ENCODE results near the gene ARL16. TPM values are rescaled to one million over a fixed set of nuclear protein-coding genes. Genes with fewer than 3 reads are reported as not detected.
A peak's percentile ranks its signal among the peaks of the same experiment; 100 is the strongest.

Gene ARL16
- total and polyA plus RNA-seq, 2 of the 8 experiments (the other 6 are each of a cell fraction or from before 2014, with no cell fraction given), result 37.0 to 60.8 TPM

GRCh38 chr17:81720267-81721071 lies 36.9 kb upstream of the ARL16 start:
- Histone ChIP-seq H3K9ac (replicated peaks in 1 of 4; ENCODE audit: extremely low read depth in 1 of 4, low read depth in 3 of 4, low read length in 3 of 4) (no peak overlapping the region), H4K20me1 (replicated peaks in 1 of 2; ENCODE audit: control insufficient read depth in 1 of 2, insufficient read depth in 2 of 2, low read length in 2 of 2) (no peaks in the 10 kb centered on the region), H2AFZ (ENCODE audit: low read length) (no peak overlapping the region), H3K4me2 (ENCODE audit: insufficient read depth in 1 of 2, low read depth in 2 of 2, low read length in 2 of 2) (no peak overlapping the region), H3K14ac (ENCODE audit: insufficient read length) (no peak overlapping the region), H3K9me3 (ENCODE audit: insufficient read depth in 2 of 2, low read depth in 1 of 2, low read length in 1 of 2) (no peaks in the 10 kb centered on the region), H2BK5ac (ENCODE audit: low read depth, low read length) (no peak overlapping the region), H2BK20ac (ENCODE audit: low read length) (no peak overlapping the region), H3K56ac (replicated peaks; ENCODE audit: insufficient read length, low read depth, low read length) (no peak overlapping the region), H3K18ac (ENCODE audit: extremely low read depth, low read length) (no peak overlapping the region), H4K91ac (replicated peaks; ENCODE audit: insufficient read length, low read length) (no peak overlapping the region), H3K27me3 (replicated peaks in 1 of 4; ENCODE audit: control insufficient read depth in 3 of 4, extremely low read depth in 1 of 4, insufficient read depth in 3 of 4, low read length in 3 of 4) (no peaks in the 10 kb centered on the region), H2BK15ac (ENCODE audit: low read length) (no peak overlapping the region), H3K4ac (replicated peaks; ENCODE audit: insufficient read length, low read depth, low read length) (no peak overlapping the region), H3K79me1 (ENCODE audit: low read depth, low read length) (no peaks in the 10 kb centered on the region; the same call in 1 of the 2 replicates), H3K36me3 (ENCODE audit: control insufficient read depth in 2 of 4, insufficient read depth in 4 of 4, low read length in 3 of 4) (peaks cover 0 to 6% (median 0%) of the 10 kb centered on the region in 4 experiments; a peak in 2 of 8 replicates), H2AK5ac (ENCODE audit: low read depth, low read length) (no peak overlapping the region), H3K23me2 (ENCODE audit: low read depth, low read length) (no peaks in the 10 kb centered on the region), H4K5ac (ENCODE audit: insufficient read length, low read depth, low read length) (no peak overlapping the region), H3K4me3 (ENCODE audit: extremely low read depth in 1 of 4, insufficient read depth in 2 of 4, low read depth in 3 of 4, low read length in 4 of 4) (no peak overlapping the region), H2BK120ac (replicated peaks; ENCODE audit: low read depth, low read length) (no peak overlapping the region), H3K27ac (ENCODE audit: low read depth, low read length) (no peak overlapping the region), H4K8ac (ENCODE audit: extremely low read depth, insufficient read depth, low read length) (no peak overlapping the region), H3K4me1 (replicated peaks in 1 of 4; ENCODE audit: control insufficient read depth in 3 of 4, insufficient read depth in 4 of 4, low read length in 3 of 4) (peaks cover 0 to 10% (median 3%) of the 10 kb centered on the region in 4 experiments; a peak in 5 of 7 replicates), H3K79me2 (ENCODE audit: control insufficient read depth in 1 of 2, insufficient read depth in 2 of 2, low read length in 2 of 2) (no peaks in the 10 kb centered on the region), H3K23ac (ENCODE audit: insufficient read length) (no peak overlapping the region), H2BK12ac (ENCODE audit: low read depth, low read length) (0 out of 2 replicates have a peak overlapping the region, but pooled peaks have one; percentile 17)
- no peak for TF ChIP-seq BCL11A (IDR thresholded peaks at IDR 0.05; ENCODE audit: low read depth in 2 of 2, low read length in 2 of 2)
- POLR2A ChIA-PET (ENCODE audit: partially characterized antibody), result interaction anchor here (0.7 to 25.9 kb wide), 6 partner anchors 12 to 149 kb away, joined by 3 to 348 read pairs (median 6); partner anchors contain the start of genes MRPL12 and SLC25A10
- DNase-seq (ENCODE audit: low read depth in 1 of 2, low spot score in 2 of 2), result no peak
- CTCF ChIA-PET (ENCODE audit: partially characterized antibody), result interaction anchor here (0.6 to 3.6 kb wide), 8 partner anchors 10 to 149 kb away, joined by 3 to 14 read pairs (median 4); no protein-coding TSS in a partner anchor
- FAIRE-seq, result no peak
- 90% methylated on average over 33 of the region's 33 CpGs; no CpG with 5 or more reads in 1 of the 2 experiments for WGBS, 2 experiments (ENCODE audit: extremely low coverage in 1 of 2, insufficient coverage in 1 of 2, insufficient read length in 1 of 2, insufficient replicate concordance in 2 of 2, low coverage in 1 of 2, low lambda C conversion rate in 2 of 2, missing lambda C conversion rate in 1 of 2)
